Activated CD8-positive, alpha-beta memory T cell treated with anti-CD3 and anti-CD28 coated beads for 4 hours (primary cell): Measurements from ENCODE around the gene LCMT2.

Source experiments
- DNase-seq, 2 donors: peaks; one replicate each; pipeline ENCODE4 v3.0.0-alpha.2; 2020; ENCODE audit warnings: low read depth in 2 of 2

LCMT2 gene

DNA sequence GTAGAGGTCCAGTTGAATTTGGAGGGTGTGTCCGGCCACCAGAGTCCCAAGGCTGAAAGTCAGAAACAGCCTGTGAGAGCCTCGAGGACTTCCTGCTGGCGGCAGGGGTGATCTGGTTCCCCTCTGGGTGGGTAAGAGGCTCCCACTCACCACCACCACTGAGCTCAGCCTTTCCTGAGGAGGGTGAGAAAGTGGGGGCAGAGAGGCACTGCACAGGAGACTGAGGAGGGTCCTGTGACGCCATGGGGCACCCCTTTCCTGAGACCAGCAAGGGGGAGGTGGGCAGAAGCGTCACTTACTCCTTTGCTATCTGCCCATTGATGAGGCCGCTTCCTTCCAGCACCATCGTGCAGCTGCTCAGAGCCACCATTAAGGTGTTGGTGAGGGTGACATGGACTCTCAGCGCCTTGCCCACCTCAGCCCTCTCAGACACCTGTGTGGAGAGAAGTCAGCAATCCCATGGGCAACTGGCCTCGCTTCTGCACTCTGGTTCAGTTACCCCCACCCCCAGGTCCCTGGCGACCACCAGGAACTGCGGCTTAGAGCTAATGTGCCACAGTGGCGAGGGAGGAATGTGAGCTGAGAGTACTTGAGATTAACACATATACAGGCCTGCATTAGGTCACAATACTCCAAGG, 53.7 kb downstream of the LCMT2 start:
- no peak for DNase-seq

- no peak for DNase-seq
Measured at GRCh38 chr15:43275740-43276562, 54.4 kb downstream of the LCMT2 start.

GRCh38 chr15:43274136-43274535, 56.2 kb downstream of the LCMT2 start:
- DNase-seq, result no peak
